ENCODE data around the gene PHF21B.

The PHF21B gene

DNA sequence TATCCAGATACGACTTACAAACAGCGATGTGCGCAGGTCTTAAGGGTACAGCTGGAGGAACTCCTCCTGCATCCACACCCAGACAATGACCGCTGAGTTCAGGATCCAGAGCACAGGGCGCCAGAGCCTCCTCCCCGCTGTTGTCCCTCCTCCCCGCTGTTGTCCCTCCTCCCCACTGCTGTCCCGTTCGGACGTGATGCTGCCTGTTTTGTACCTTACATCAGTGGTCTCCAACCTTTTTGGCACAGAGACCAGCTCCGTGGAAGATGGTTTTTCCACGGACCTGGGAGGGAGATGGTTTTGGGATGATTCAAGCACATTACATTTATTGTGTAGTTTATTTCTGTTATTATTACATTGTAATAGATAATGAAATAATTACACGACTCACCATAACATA, 62.0 kb downstream of the PHF21B start:
- no peak for TF ChIP-seq FOXP2 (optimal IDR thresholded peaks at IDR 0.05; ENCODE audit: borderline replicate concordance, extremely low read depth, extremely low read length, insufficient read depth)
- no peak for TF ChIP-seq POLR2AphosphoS5 (IDR thresholded peaks at IDR 0.05; ENCODE audit: low read depth, low read length)
- no peak for TF ChIP-seq REST (IDR thresholded peaks at IDR 0.05; ENCODE audit: insufficient read depth in 1 of 2, low read depth in 2 of 2, low read length in 2 of 2)
- no peak for TF ChIP-seq SIN3A (IDR thresholded peaks at IDR 0.05; ENCODE audit: borderline replicate concordance, insufficient read depth, low read length)
- no peak for TF ChIP-seq TAF1 (IDR thresholded peaks at IDR 0.05; ENCODE audit: borderline replicate concordance, insufficient read depth, low read length)

GRCh38 chr22:44947049-44947448, 62.8 kb downstream of the PHF21B start:
- TF ChIP-seq POLR2AphosphoS5 (IDR thresholded peaks at IDR 0.05; ENCODE audit: low read depth, low read length) (no peak), TAF1 (IDR thresholded peaks at IDR 0.05; ENCODE audit: borderline replicate concordance, insufficient read depth, low read length) (no peak), REST (IDR thresholded peaks at IDR 0.05; ENCODE audit: insufficient read depth in 1 of 2, low read depth in 2 of 2, low read length in 2 of 2) (no peak), FOXP2 (optimal IDR thresholded peaks at IDR 0.05; ENCODE audit: borderline replicate concordance, extremely low read depth, extremely low read length, insufficient read depth) (no peak), SIN3A (IDR thresholded peaks at IDR 0.05; ENCODE audit: borderline replicate concordance, insufficient read depth, low read length) (no peak)

- no peak for TF ChIP-seq POLR2AphosphoS5 (IDR thresholded peaks at IDR 0.05; ENCODE audit: low read depth, low read length)
- no peak for TF ChIP-seq TAF1 (IDR thresholded peaks at IDR 0.05; ENCODE audit: borderline replicate concordance, insufficient read depth, low read length)
- TF ChIP-seq REST (IDR thresholded peaks at IDR 0.05; ENCODE audit: insufficient read depth in 1 of 2, low read depth in 2 of 2, low read length in 2 of 2): no peak
- no peak for TF ChIP-seq SIN3A (IDR thresholded peaks at IDR 0.05; ENCODE audit: borderline replicate concordance, insufficient read depth, low read length)
- TF ChIP-seq FOXP2 (optimal IDR thresholded peaks at IDR 0.05; ENCODE audit: borderline replicate concordance, extremely low read depth, extremely low read length, insufficient read depth): no peak
These were observed 64.8 kb downstream of the PHF21B start for GRCh38 chr22:44944883-44945601.

DNA sequence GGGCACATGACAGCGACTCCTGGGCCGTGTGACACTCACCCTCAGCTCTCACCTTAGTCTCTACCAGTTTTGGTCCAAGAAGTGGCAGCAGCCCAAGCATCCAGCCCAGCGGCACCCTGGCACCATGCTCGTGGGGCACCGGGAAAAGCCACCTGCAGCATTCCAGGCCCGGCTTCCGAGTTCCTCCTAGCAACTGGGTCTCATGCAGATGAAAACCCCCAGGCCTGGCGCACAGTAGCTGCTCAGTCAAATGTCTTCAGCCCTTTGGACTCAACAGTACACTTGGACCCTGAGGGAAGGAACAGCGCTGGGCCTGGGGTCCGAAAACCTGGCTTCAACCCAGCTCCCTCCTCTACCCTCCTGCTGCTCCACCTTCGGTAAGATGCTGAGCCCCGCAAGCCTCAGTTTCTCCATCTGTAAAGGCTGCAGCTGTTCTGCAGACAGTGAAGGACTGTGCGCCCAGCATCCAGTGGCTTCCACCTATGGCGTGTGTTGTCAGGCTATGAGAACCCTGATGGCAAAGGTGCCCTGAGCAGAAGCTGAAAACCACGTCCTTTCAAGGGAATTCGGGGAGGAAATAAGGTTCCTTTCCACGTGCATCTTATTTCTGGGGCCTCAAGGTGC, 66.0 kb downstream of the PHF21B start:
- TF ChIP-seq REST (IDR thresholded peaks at IDR 0.05; ENCODE audit: insufficient read depth in 1 of 2, low read depth in 2 of 2, low read length in 2 of 2) (no peak), TAF1 (IDR thresholded peaks at IDR 0.05; ENCODE audit: borderline replicate concordance, insufficient read depth, low read length) (no peak), POLR2AphosphoS5 (IDR thresholded peaks at IDR 0.05; ENCODE audit: low read depth, low read length) (no peak), FOXP2 (optimal IDR thresholded peaks at IDR 0.05; ENCODE audit: borderline replicate concordance, extremely low read depth, extremely low read length, insufficient read depth) (no peak), SIN3A (IDR thresholded peaks at IDR 0.05; ENCODE audit: borderline replicate concordance, insufficient read depth, low read length) (no peak)

All from PFSK-1 (cell line).